Measurements from ENCODE around the gene COL4A4. TPM values are rescaled to one million over a fixed set of nuclear protein-coding genes. Genes with fewer than 3 reads are reported as not detected.

Gene COL4A4
- total and polyA plus RNA-seq, 2 donors (not counting 1 experiment from before 2014, with no cell fraction given): 6.2 to 30.2 TPM

DNA sequence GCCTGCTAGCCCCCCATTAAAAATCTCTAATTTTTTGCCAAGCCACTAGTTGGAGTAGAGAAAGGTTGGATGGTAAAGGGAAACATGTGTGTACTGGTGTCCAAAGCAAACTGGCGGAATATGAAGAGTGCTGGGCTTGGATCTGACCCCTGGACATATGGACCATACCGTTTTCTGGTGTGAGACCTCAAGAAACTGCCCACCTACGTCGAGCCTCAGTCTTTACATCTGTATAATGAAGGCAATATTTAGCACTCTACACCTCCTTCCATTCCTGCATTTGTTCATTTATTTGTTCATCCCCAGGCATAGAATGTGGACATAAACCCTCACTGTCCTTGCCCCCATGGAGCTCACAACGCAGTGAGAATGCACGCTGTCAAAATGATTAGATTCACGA lies 185.7 kb downstream of the COL4A4 start:
- DNase-seq: no peak
- no peak overlapping the region for H3K27ac Mint-ChIP-seq
- Histone ChIP-seq H3K9ac (ENCODE audit: low read length) (no peak overlapping the region), H3K27ac (ENCODE audit: low read length in 2 of 2) (no peak overlapping the region), H3K4me2 (replicated peaks; ENCODE audit: low read depth, low read length, poor library complexity, severe bottlenecking) (no peak overlapping the region), H2AFZ (ENCODE audit: insufficient read depth, low read depth, low read length, poor library complexity, severe bottlenecking) (no peak overlapping the region), H3K4me1 (ENCODE audit: control insufficient read depth in 2 of 2, insufficient read depth in 2 of 2, low read length in 2 of 2) (no peaks in the 10 kb centered on the region), H3K36me3 (replicated peaks in 1 of 2; ENCODE audit: control extremely low read depth in 1 of 2, control insufficient read depth in 1 of 2, extremely low read depth in 1 of 2, insufficient read depth in 2 of 2, low read length in 1 of 2) (peaks cover 0 to 32% of the 10 kb centered on the region in 2 experiments), H3K27me3 (replicated peaks in 1 of 4; ENCODE audit: control extremely low read depth in 1 of 4, control insufficient read depth in 3 of 4, insufficient read depth in 4 of 4, low read length in 3 of 4) (no peaks in the 10 kb centered on the region), H3K79me2 (ENCODE audit: control insufficient read depth, insufficient read depth, low read length) (peaks cover 9% of the 10 kb centered on the region), H3K9me3 (ENCODE audit: control extremely low read depth in 1 of 3, control insufficient read depth in 2 of 3, insufficient read depth in 1 of 3, low read length in 2 of 3) (no peaks in the 10 kb centered on the region), H3K4me3 (ENCODE audit: control extremely low read depth in 1 of 5, extremely low read depth in 1 of 5, insufficient read depth in 1 of 5, low read depth in 2 of 5, low read length in 4 of 5) (no peak overlapping the region), H4K20me1 (ENCODE audit: control insufficient read depth, insufficient read depth, low read length, poor library complexity, severe bottlenecking) (peaks cover 5% of the 10 kb centered on the region)
- peaks cover 12% of the 10 kb centered on the region for H3K4me1 Mint-ChIP-seq
- ChIA-PET POLR2A (no interaction called here), CTCF (interaction anchor here (1.2 to 1.5 kb wide), 3 partner anchors 176 to 1089 kb away, joined by 3 to 4 read pairs (median 4); no protein-coding TSS in a partner anchor)
- intact Hi-C loops (cut with micrococcal nuclease): no loop called here
- WGBS (ENCODE audit: insufficient coverage): 96% methylated on average over 7 of the region's 7 CpGs
- no peaks in the 10 kb centered on the region for H3K9me3 Mint-ChIP-seq (ENCODE audit: insufficient read depth)
- no peak for ATAC-seq (ENCODE audit: low read depth)
- H3K4me3 Mint-ChIP-seq: no peak overlapping the region
- TF ChIP-seq CTCF (IDR thresholded peaks at IDR 0.05) (no peak), EZH2 (IDR thresholded peaks at IDR 0.05; ENCODE audit: borderline replicate concordance, insufficient read depth, low read depth, low read length, poor library complexity, severe bottlenecking) (no peak)
- H3K27me3 Mint-ChIP-seq: no peaks in the 10 kb centered on the region

DNA sequence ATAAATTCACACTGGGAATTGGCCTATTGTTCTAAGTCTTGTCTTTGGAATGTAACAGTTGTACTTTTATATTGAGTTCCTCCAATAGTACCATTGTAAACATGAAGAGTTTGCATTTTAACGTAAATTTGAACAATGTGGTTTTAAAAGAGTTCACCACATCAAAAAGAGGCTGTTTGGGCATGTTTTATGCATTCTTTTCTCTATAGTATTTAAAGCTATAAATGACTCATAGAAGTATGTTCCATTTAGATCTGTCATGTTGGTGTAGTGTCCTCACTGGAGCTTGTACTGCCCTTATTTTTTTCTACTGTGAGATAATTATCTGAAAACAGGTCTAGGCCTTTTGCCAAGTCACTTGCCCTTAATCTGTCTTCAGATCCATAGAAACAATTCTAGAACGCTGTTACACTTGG lies 186.2 kb downstream of the COL4A4 start:
- DNase-seq: no peak
- H3K4me3 ChIP-seq (ENCODE audit: control extremely low read depth in 1 of 5, extremely low read depth in 1 of 5, insufficient read depth in 1 of 5, low read depth in 2 of 5, low read length in 4 of 5): no peak overlapping the region
- H3K27ac ChIP-seq (ENCODE audit: low read length in 2 of 2): no peak overlapping the region
- H3K36me3 ChIP-seq (replicated peaks in 1 of 2; ENCODE audit: control extremely low read depth in 1 of 2, control insufficient read depth in 1 of 2, extremely low read depth in 1 of 2, insufficient read depth in 2 of 2, low read length in 1 of 2): peaks cover 0 to 32% of the 10 kb centered on the region in 2 experiments
- no peak overlapping the region for H3K9ac ChIP-seq (ENCODE audit: low read length)
- no peaks in the 10 kb centered on the region for H3K4me1 ChIP-seq (ENCODE audit: control insufficient read depth in 2 of 2, insufficient read depth in 2 of 2, low read length in 2 of 2)
- H3K27me3 Mint-ChIP-seq: no peaks in the 10 kb centered on the region
- TF ChIP-seq CTCF (IDR thresholded peaks at IDR 0.05): no peak
- no peak for TF ChIP-seq EZH2 (IDR thresholded peaks at IDR 0.05; ENCODE audit: borderline replicate concordance, insufficient read depth, low read depth, low read length, poor library complexity, severe bottlenecking)
- peaks cover 5% of the 10 kb centered on the region for H4K20me1 ChIP-seq (ENCODE audit: control insufficient read depth, insufficient read depth, low read length, poor library complexity, severe bottlenecking)
- no CpG with 5 or more reads among the region's 2 CpGs for WGBS (ENCODE audit: insufficient coverage)
- no peak overlapping the region for H3K4me3 Mint-ChIP-seq
- peaks cover 9% of the 10 kb centered on the region for H3K79me2 ChIP-seq (ENCODE audit: control insufficient read depth, insufficient read depth, low read length)
- ChIA-PET POLR2A (no interaction called here), CTCF (interaction anchor here (1.5 kb wide), 1 partner anchor 179 kb away, joined by 4 read pairs; no protein-coding TSS in a partner anchor)
- no peak overlapping the region for H2AFZ ChIP-seq (ENCODE audit: insufficient read depth, low read depth, low read length, poor library complexity, severe bottlenecking)
- H3K9me3 Mint-ChIP-seq (ENCODE audit: insufficient read depth): no peaks in the 10 kb centered on the region
- no peaks in the 10 kb centered on the region for H3K9me3 ChIP-seq (ENCODE audit: control extremely low read depth in 1 of 3, control insufficient read depth in 2 of 3, insufficient read depth in 1 of 3, low read length in 2 of 3)
- no peak overlapping the region for H3K27ac Mint-ChIP-seq
- no peak overlapping the region for H3K4me2 ChIP-seq (replicated peaks; ENCODE audit: low read depth, low read length, poor library complexity, severe bottlenecking)
- no peaks in the 10 kb centered on the region for H3K27me3 ChIP-seq (replicated peaks in 1 of 4; ENCODE audit: control extremely low read depth in 1 of 4, control insufficient read depth in 3 of 4, insufficient read depth in 4 of 4, low read length in 3 of 4)
- peaks cover 12% of the 10 kb centered on the region for H3K4me1 Mint-ChIP-seq
- ATAC-seq (ENCODE audit: low read depth): no peak
- intact Hi-C loops (cut with micrococcal nuclease): no loop called here

All from B cell (primary cell).